Dermis lymphatic vessel endothelial cell (primary cell): ENCODE measurements around the gene TOMM5. TPM values are rescaled to one million over a fixed set of nuclear protein-coding genes. Genes with fewer than 3 reads are reported as not detected.

ENCODE experiments used
- total RNA-seq: library from RNA; depleted of rRNA; stranded (reverse); fragments of >200 nt; gene quantifications from 2 replicates; pipeline ENCODE4 v1.2.1, GENCODE V29; 2014

Gene TOMM5
- total RNA-seq = 66.2 and 102 TPM in 2 replicates

DNA sequence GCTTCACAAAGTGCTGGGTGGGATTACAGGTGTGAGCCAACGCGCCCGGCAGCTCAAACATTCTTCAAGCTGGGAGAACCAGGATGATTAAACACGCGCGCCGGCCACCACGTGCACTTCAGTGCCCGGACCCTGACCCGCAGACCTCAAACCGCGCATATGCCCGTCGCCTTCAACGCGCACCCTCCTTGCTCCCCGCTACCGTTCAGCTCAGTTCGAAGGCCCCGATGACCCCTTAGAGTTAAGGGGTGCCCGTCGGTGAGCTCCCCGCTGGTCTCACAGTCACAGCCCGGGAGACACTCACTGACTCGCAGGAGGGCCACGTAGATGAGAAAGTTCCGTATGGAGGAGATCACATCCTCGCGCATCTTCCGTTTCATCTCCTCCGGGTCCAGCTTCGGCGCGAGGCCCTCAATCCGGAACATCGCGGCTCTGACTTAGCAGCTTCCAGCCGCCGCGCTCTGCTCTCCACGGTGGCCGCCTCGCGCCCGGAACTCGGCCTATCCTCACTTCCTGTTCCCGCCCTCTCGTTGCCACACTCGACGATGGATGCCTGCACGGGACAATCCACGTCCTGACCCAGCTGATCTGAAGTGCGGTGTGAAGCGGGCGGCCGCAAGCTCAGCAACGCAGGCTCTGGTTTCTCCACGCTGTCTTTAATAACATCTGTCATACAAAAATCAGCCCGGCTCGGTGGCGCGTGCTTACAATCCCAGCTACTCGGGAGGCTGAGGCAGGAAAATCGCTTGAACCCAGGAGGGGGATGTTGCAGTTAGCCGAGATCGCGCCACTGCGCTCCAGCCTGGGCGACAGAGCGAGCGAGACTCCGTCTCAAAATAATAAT, at the start of gene TOMM5:
TOMM5 (minus strand) TSS at position 490 of the 844 bp plus-strand sequence; CDS start at position 425, 65 bp downstream.

DNA sequence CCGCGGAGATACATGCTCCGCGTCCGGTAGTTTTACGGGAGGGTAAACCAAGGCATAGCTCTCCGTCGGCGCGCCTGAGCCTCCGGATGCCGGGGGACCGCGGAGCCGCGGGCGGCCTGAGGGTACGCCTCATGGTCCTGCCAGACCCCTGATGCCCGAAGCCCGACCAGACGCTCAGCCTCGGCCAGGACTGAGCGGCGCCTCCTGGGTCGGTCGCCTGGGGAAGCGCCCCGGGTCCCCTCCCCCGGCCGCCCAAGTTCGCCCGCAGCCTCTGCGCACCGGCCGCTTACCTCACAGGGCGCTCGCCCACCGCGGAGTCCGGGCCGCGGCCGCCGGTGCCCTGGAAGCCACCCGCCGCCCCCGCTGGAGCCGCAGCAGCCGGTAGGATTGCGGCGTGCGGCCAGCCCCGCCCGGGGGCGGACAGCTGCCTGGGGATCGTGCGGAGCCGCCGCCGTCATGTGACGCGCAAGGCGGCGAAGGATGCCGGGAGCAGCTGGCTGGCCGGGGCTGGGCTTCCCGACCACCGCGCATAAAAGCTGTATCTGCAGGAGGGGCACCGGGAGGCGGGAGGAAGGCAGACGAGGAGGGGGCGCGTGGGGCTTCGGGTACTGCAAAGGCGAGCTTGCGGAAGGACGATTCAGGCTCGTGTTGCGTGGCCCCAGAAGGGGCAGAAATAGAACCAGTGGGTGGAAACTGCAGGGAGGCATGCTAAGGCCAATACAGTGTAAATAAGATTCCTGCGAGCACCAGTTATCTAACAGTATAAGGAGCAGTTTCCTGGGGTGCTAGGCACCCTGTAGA, 16.3 kb downstream of the TOMM5 start, which contains the start of gene FBXO10:
FBXO10 (minus strand) TSS at position 460 of the 801 bp plus-strand sequence. CDS start 34,612 bp downstream, outside the sequence.

Other genes with a start within 250 kb of the TOMM5 start
- gene GRHPR, start 169.9 kb downstream of the TOMM5 start, total RNA-seq = 92.7 and 109 TPM in 2 replicates
- 12.0 and 13.5 TPM in 2 replicates for gene ZBTB5, start 127.1 kb downstream of the TOMM5 start, total RNA-seq
- 9.1 and 16.1 TPM in 2 replicates for gene POLR1E, start 106.6 kb downstream of the TOMM5 start, total RNA-seq
- 10.1 and 15.0 TPM in 2 replicates for gene FBXO10, start 16.2 kb downstream of the TOMM5 start, total RNA-seq
- gene FRMPD1, start 58.4 kb upstream of the TOMM5 start, total RNA-seq = under 0.01 TPM in 1 of 2 replicates, not detected in the other
- gene TRMT10B, start 161.2 kb upstream of the TOMM5 start, total RNA-seq = 1.7 and 2.0 TPM in 2 replicates
- 17.9 and 23.5 TPM in 2 replicates for gene EXOSC3, start 192.5 kb upstream of the TOMM5 start, total RNA-seq
- 15.8 and 18.0 TPM in 2 replicates for gene DCAF10, start 208.2 kb upstream of the TOMM5 start, total RNA-seq